Thyroid gland (tissue), 4 donors: ENCODE results near the gene RPS6KC1.
"Not testable (repeated sequence)": the region's sequence is repeated elsewhere in the genome, so short reads cannot be mapped to it uniquely, and the experiment has no call there.

Experiments used
- CTCF ChIP-seq, 6 experiments: fragments of 200-600 bp in 3 of 6; fragments of 450-650 bp in 3 of 6; sonication (generic) in 3 of 6; IDR thresholded peaks; one replicate each; pipeline ENCODE4 v1.5.1; 2016 to 2019; ENCODE audit warnings: antibody characterized with exemption in 6 of 6, mild to moderate bottlenecking in 2 of 6, inconsistent platforms in 1 of 6, moderate library complexity in 1 of 6
- POLR2A ChIP-seq, 2 donors: fragments of 450-650 bp; IDR thresholded peaks; one replicate each; pipeline ENCODE4 v1.6.1; 2017; ENCODE audit warnings: antibody characterized with exemption in 2 of 2, mild to moderate bottlenecking in 2 of 2, moderate library complexity in 1 of 2

GRCh38 chr1:213100565-213100964, 49.5 kb downstream of the RPS6KC1 start:
- TF ChIP-seq CTCF, POLR2A (IDR thresholded peaks at IDR 0.05): not testable (repeated sequence)
